Stomach (tissue), 9 donors: Measurements from ENCODE around the gene UBB. TPM values are rescaled to one million over a fixed set of nuclear protein-coding genes. Genes with fewer than 3 reads are reported as not detected.

Experiments
- DNase-seq, 2 donors: peaks; one replicate each; pipeline versions ENCODE4 v3.0.0 to v3.0.0-alpha.2; 2013 to 2019
- H3K27ac ChIP-seq, 5 donors: fragments of 200-600 bp in 4 of 5; sonication (generic) in 4 of 5; one replicate each; pipeline ENCODE4 v1.5.1; 2013 to 2019; ENCODE audit warnings: mild to moderate bottlenecking in 1 of 5, moderate library complexity in 1 of 5
- H3K27me3 ChIP-seq, 3 donors: fragments of 200-600 bp; sonication (generic); one replicate each; pipeline ENCODE4 v1.5.1; 2017 to 2019; ENCODE audit warnings: mixed run types in 1 of 3
- H3K36me3 ChIP-seq, 4 donors: fragments of 200-600 bp; sonication (generic); 1 replicate in 3 of 4; 2 replicates in 1 of 4; pipeline ENCODE4 v1.5.1; 2016 to 2019
- H3K4me1 ChIP-seq, 4 donors: fragments of 200-600 bp; sonication (generic); one replicate each; pipeline ENCODE4 v1.5.1; 2016 to 2019
- H3K4me3 ChIP-seq, 4 donors: fragments of 200-600 bp; sonication (generic) in 3 of 4; one replicate each; pipeline ENCODE4 v1.5.1; 2016 to 2019; ENCODE audit warnings: mild to moderate bottlenecking in 1 of 4
- H3K9me3 ChIP-seq, 4 donors: fragments of 200-600 bp; sonication (generic); one replicate each; pipeline ENCODE4 v1.5.1; 2016 to 2019
- CTCF ChIP-seq, 7 experiments: fragments of 450-650 bp in 4 of 7; fragments of 200-600 bp in 3 of 7; sonication (generic) in 3 of 7; IDR thresholded peaks; one replicate each; pipeline ENCODE4 v1.5.1; 2016 to 2019; ENCODE audit warnings: antibody characterized with exemption in 7 of 7, control low read depth in 2 of 7, mild to moderate bottlenecking in 1 of 7
- EP300 ChIP-seq: sonication (generic); formaldehyde crosslinking; IDR thresholded peaks from one replicate; pipeline ENCODE4 v1.6.1; 2017; ENCODE audit warnings: antibody characterized with exemption
- POLR2A ChIP-seq, 4 donors: fragments of 450-650 bp; IDR thresholded peaks; one replicate each; pipeline ENCODE4 v1.6.1; 2016; ENCODE audit warnings: antibody characterized with exemption in 4 of 4, control low read depth in 2 of 4, mild to moderate bottlenecking in 1 of 4, moderate library complexity in 1 of 4
- POLR2AphosphoS5 ChIP-seq, 3 donors: sonication (generic); formaldehyde crosslinking; IDR thresholded peaks; one replicate each; pipeline ENCODE4 v1.6.1; 2016; ENCODE audit warnings: antibody characterized with exemption in 3 of 3
- WGBS, 5 donors: extraction: QIAGEN DNeasy Blood & Tissue Kit in 3 of 5; methylation state at CpG; one replicate each; pipeline versions ENCODE4 v1.1.5 to v1.1.7; 2013 to 2018; 5-methylcytosine and 5-hydroxymethylcytosine counted together
- intact Hi-C: fragments of 100-400 bp; cut with DNase I; formaldehyde crosslinking; loops from one replicate; pipeline ENCODE4 v1.15.1; 2023; ENCODE audit warnings: low total_unique reads
- polyA plus RNA-seq, 3 donors: library from polyadenylated mRNA; stranded (reverse); fragments of 200-250 nt; gene quantifications; one replicate each; pipeline ENCODE4 v1.2.3, GENCODE V29; 2013
- total RNA-seq, 5 donors: library from RNA; depleted of rRNA; stranded (reverse); fragments of >200 nt; gene quantifications; one replicate each; pipeline versions ENCODE4 v1.1.0 to v1.2.3, GENCODE V29; 2014 to 2016
- donor health status: healthy with polysubstance abuse.
- donor health status: Bipolar disorder and iron deficiency.
- donor health status: healthy.

The UBB gene
- total and polyA plus RNA-seq, 8 donors, result 621 to 2,679 (median 919) TPM

GRCh38 chr17:16406742-16407674 lies 26.1 kb downstream of the UBB start:
- Histone ChIP-seq H3K27me3 (peaks cover 0 to 19% (median 5%) of the 10 kb centered on the region in 3 donors), H3K27ac (peak overlapping the region; percentile 7 to 80 (median 68)), H3K4me1 (peaks cover 9 to 23% (median 22%) of the 10 kb centered on the region in 4 donors), H3K36me3 (no peaks in the 10 kb centered on the region), H3K9me3 (no peaks in the 10 kb centered on the region), H3K4me3 (peak overlapping the region; percentile 51 to 63 (median 54))
- intact Hi-C loops, result no loop called here
- DNase-seq, result peak in 1 of 2 donors; percentile 81
- TF ChIP-seq EP300 (no peak), POLR2A (IDR thresholded peaks at IDR 0.05) (no peak), CTCF (IDR thresholded peaks at IDR 0.05) (no peak), POLR2AphosphoS5 (IDR thresholded peaks at IDR 0.05) (no peak)
- WGBS, 5 donors, result 5 to 8% (median 8%) methylated on average over 60 to 67 of the region's 67 CpGs

GRCh38 chr17:16407911-16408588 lies 27.2 kb downstream of the UBB start:
- TF ChIP-seq EP300, result no peak
- peak overlapping the region; percentile 49 to 78 (median 68) for H3K27ac ChIP-seq
- DNase-seq, result peak; percentile 78 to 83

GRCh38 chr17:16415031-16415924 lies 34.4 kb downstream of the UBB start, which contains the start of gene TRPV2:
TSS of gene TRPV2 (plus strand) at chr17:16415571. CDS start at chr17:16417669, 2,098 bp downstream.
- WGBS, 5 donors, result 12 to 45% (median 20%) methylated on average over 3 to 21 of the region's 21 CpGs
- Histone ChIP-seq H3K27me3 (no peaks in the 10 kb centered on the region), H3K27ac (peak within 1 kb of the TSS; percentile 64 to 93 (median 85)), H3K4me1 (peaks cover 18 to 56% (median 49%) of the 10 kb centered on the region in 4 donors), H3K9me3 (no peaks in the 10 kb centered on the region), H3K4me3 (peak within 1 kb of the TSS; percentile 45 to 58 (median 56)), H3K36me3 (peaks cover 3 to 9% (median 9%) of the 10 kb centered on the region in 4 donors)
- intact Hi-C loops, result no loop called here
- DNase-seq, result peak; percentile 60 to 67
- peak in 5 of 7 experiments; percentile 19 to 54 (median 52) for TF ChIP-seq CTCF (IDR thresholded peaks at IDR 0.05)
- TF ChIP-seq EP300, result no peak
- TF ChIP-seq POLR2A (IDR thresholded peaks at IDR 0.05), result no peak

More at GRCh38 chr17:16407911-16408588, 27.2 kb downstream of the UBB start:
- peaks cover 9 to 23% (median 22%) of the 10 kb centered on the region in 4 donors for H3K4me1 ChIP-seq
- WGBS, 5 donors, result 19 to 26% (median 21%) methylated on average over 11 to 14 of the region's 14 CpGs
- peaks cover 0 to 19% (median 5%) of the 10 kb centered on the region in 3 donors for H3K27me3 ChIP-seq
- no peaks in the 10 kb centered on the region for H3K36me3 ChIP-seq
- intact Hi-C loops, result no loop called here
- H3K9me3 ChIP-seq, result no peaks in the 10 kb centered on the region
- peak overlapping the region in 2 of 4 donors; percentile 23 to 63 for H3K4me3 ChIP-seq

- no peak for DNase-seq
- no peak for TF ChIP-seq POLR2AphosphoS5 (IDR thresholded peaks at IDR 0.05)
- no peak for TF ChIP-seq CTCF (IDR thresholded peaks at IDR 0.05)
- no peak for TF ChIP-seq POLR2A (IDR thresholded peaks at IDR 0.05)
- TF ChIP-seq EP300, result no peak
- peaks cover 9 to 16% (median 10%) of the 10 kb centered on the region in 4 donors for H3K36me3 ChIP-seq
- H3K9me3 ChIP-seq, result no peaks in the 10 kb centered on the region
- H3K27me3 ChIP-seq, result no peaks in the 10 kb centered on the region
- intact Hi-C loops, result no loop called here
- H3K27ac ChIP-seq, result peak overlapping the region in 4 of 5 donors; percentile 83 to 93 (median 87)
- peaks cover 18 to 57% (median 51%) of the 10 kb centered on the region in 4 donors for H3K4me1 ChIP-seq
- 86 to 96% (median 93%) methylated on average over 6 to 7 of the region's 7 CpGs for WGBS, 5 donors
- H3K4me3 ChIP-seq, result no peak overlapping the region
Observed at GRCh38 chr17:16417399-16417798, 36.5 kb downstream of the UBB start.
